GM12878 (cell line): Measurements from ENCODE around the gene SESN3.

Experiments used
- CBFB ChIP-seq: IDR thresholded peaks from 2 replicates; pipeline ENCODE4 v1.6.1; 2016; ENCODE audit warnings: antibody characterized with exemption, low read depth
- CEBPB ChIP-seq, 2 experiments: fragments of 150-350 bp in 1 of 2; IDR thresholded peaks; 2 replicates each; pipeline ENCODE4 v1.6.1; 2012 to 2014; ENCODE audit warnings: low read depth in 2 of 2, low read length in 2 of 2, borderline replicate concordance in 1 of 2, inconsistent platforms in 1 of 2
- EGR1 ChIP-seq, 2 experiments: IDR thresholded peaks; 1 replicate in 1 of 2; 2 replicates in 1 of 2; pipeline ENCODE4 v1.6.1; 2011 to 2012; ENCODE audit warnings: low read depth in 2 of 2, low read length in 2 of 2, borderline replicate concordance in 1 of 2, mild to moderate bottlenecking in 1 of 2, moderate library complexity in 1 of 2
- EP300 ChIP-seq, 2 experiments: fragments of 150-350 bp in 1 of 2; IDR thresholded peaks; 2 replicates each; pipeline ENCODE4 v1.6.1; 2011 to 2012; ENCODE audit warnings: low read depth in 2 of 2, low read length in 2 of 2, borderline replicate concordance in 1 of 2, improper control_type of control experiment in 1 of 2, inconsistent platforms in 1 of 2; ENCODE audit not compliant: control insufficient read depth in 1 of 2
- EZH2 ChIP-seq: IDR thresholded peaks from 2 replicates; pipeline ENCODE4 v1.6.1; 2012; ENCODE audit warnings: low read depth, mild to moderate bottlenecking, control low read depth, inconsistent platforms, low read length, borderline replicate concordance; ENCODE audit not compliant: control insufficient read depth
- IKZF1 ChIP-seq: fragments of 450-650 bp; conservative IDR thresholded peaks from 2 replicates; pipeline ENCODE4 v1.6.1; 2017; ENCODE audit warnings: antibody characterized with exemption, mild to moderate bottlenecking
- POLR2A ChIP-seq: IDR thresholded peaks from 2 replicates; pipeline ENCODE4 v1.6.1; 2011; ENCODE audit warnings: low read depth, mild to moderate bottlenecking, low read length
- POLR2AphosphoS5 ChIP-seq: IDR thresholded peaks from 2 replicates; pipeline ENCODE4 v1.6.1; 2011; ENCODE audit warnings: mild to moderate bottlenecking, low read length, inconsistent platforms
- RAD21 ChIP-seq: IDR thresholded peaks from 2 replicates; pipeline ENCODE4 v1.6.1; 2011; ENCODE audit warnings: mild to moderate bottlenecking, low read depth, low read length, moderate library complexity; ENCODE audit not compliant: insufficient read depth
- RCOR1 ChIP-seq: conservative IDR thresholded peaks from 2 replicates; pipeline ENCODE4 v1.6.1; 2012; ENCODE audit warnings: low read depth, low read length, improper control_type of control experiment
- REST ChIP-seq: IDR thresholded peaks from 2 replicates; pipeline ENCODE4 v1.6.1; 2012; ENCODE audit warnings: mild to moderate bottlenecking, low read depth, low read length
- SP1 ChIP-seq: IDR thresholded peaks from one replicate; pipeline ENCODE4 v1.6.1; 2011; ENCODE audit warnings: low read depth, low read length
- TAF1 ChIP-seq: IDR thresholded peaks from 2 replicates; pipeline ENCODE4 v1.6.1; 2011; ENCODE audit warnings: mild to moderate bottlenecking, low read depth, low read length, borderline replicate concordance
- TF ChIP-seq, protein P1 (sequence below), 3 experiments: IDR thresholded peaks in 2 of 3; conservative IDR thresholded peaks in 1 of 3; 2 replicates each; pipeline ENCODE4 v1.5.1; 2011; ENCODE audit warnings: low read depth in 3 of 3, low read length in 3 of 3, mild to moderate bottlenecking in 3 of 3, control low read depth in 2 of 3, moderate library complexity in 2 of 3, inconsistent platforms in 1 of 3, mixed read lengths in 1 of 3; ENCODE audit not compliant: control insufficient read depth in 2 of 3, insufficient read depth in 1 of 3; ENCODE audit errors: extremely low read depth in 1 of 3

DNA sequence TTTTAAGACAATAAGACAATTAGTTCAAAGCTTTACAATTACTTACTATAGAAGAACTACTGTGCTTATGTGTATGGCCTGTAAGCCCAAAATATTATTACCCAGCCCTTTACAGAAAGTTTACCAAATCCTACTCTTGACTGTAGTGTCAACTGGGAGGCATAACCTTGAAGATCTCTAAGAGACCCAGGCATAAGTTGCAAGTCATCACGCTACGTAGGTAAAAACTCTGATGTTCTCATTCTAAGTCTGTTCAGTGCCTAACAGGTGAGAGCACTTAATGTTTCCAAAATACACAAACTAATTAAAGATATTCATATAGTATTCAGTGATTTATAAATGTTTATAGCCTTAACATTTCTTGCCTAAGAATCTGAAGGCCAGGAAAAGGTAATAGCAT lies 12.9 kb downstream of the SESN3 start:
- TF ChIP-seq RCOR1: no peak
- TF ChIP-seq, protein P1, sequence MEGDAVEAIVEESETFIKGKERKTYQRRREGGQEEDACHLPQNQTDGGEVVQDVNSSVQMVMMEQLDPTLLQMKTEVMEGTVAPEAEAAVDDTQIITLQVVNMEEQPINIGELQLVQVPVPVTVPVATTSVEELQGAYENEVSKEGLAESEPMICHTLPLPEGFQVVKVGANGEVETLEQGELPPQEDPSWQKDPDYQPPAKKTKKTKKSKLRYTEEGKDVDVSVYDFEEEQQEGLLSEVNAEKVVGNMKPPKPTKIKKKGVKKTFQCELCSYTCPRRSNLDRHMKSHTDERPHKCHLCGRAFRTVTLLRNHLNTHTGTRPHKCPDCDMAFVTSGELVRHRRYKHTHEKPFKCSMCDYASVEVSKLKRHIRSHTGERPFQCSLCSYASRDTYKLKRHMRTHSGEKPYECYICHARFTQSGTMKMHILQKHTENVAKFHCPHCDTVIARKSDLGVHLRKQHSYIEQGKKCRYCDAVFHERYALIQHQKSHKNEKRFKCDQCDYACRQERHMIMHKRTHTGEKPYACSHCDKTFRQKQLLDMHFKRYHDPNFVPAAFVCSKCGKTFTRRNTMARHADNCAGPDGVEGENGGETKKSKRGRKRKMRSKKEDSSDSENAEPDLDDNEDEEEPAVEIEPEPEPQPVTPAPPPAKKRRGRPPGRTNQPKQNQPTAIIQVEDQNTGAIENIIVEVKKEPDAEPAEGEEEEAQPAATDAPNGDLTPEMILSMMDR (IDR thresholded peaks at IDR 0.05 in 2 of 3, conservative IDR thresholded peaks at IDR 0.05 in 1 of 3; ENCODE audit: control insufficient read depth in 2 of 3, extremely low read depth in 1 of 3, insufficient read depth in 1 of 3, low read depth in 3 of 3, low read length in 3 of 3): no peak
- no peak for TF ChIP-seq EZH2
- TF ChIP-seq RAD21: no peak
- TF ChIP-seq EGR1 (IDR thresholded peaks at IDR 0.05; ENCODE audit: borderline replicate concordance in 1 of 2, low read depth in 2 of 2, low read length in 2 of 2): no peak
- no peak for TF ChIP-seq REST
- no peak for TF ChIP-seq POLR2A
- TF ChIP-seq CBFB: no peak
- no peak for TF ChIP-seq EP300 (IDR thresholded peaks at IDR 0.05; ENCODE audit: borderline replicate concordance in 1 of 2, control insufficient read depth in 1 of 2, low read depth in 2 of 2, low read length in 2 of 2)
- TF ChIP-seq TAF1: no peak
- no peak for TF ChIP-seq SP1
- no peak for TF ChIP-seq CEBPB (IDR thresholded peaks at IDR 0.05; ENCODE audit: borderline replicate concordance in 1 of 2, low read depth in 2 of 2, low read length in 2 of 2)
- TF ChIP-seq IKZF1: no peak
- TF ChIP-seq POLR2AphosphoS5: no peak
